Karpas-422 (cell line): ENCODE results near the gene AFF1. TPM values are rescaled to one million over a fixed set of nuclear protein-coding genes. Genes with fewer than 3 reads are reported as not detected.

Experiments
- DNase-seq: peaks from one replicate; pipeline ENCODE4 v3.0.0-alpha.2; 2015
- H2AFZ ChIP-seq: fragments of 200-600 bp; sonication (generic); 2 replicates; pipeline ENCODE4 v1.6.1; 2014; ENCODE audit warnings: antibody characterized with exemption, low read length, mixed read lengths
- H3K27ac ChIP-seq: fragments of 200-600 bp; sonication (generic); 2 replicates; pipeline ENCODE4 v1.5.1; 2014; ENCODE audit warnings: mild to moderate bottlenecking, low read length, moderate library complexity
- H3K27me3 ChIP-seq: fragments of 200-600 bp; sonication (generic); 2 replicates; pipeline ENCODE4 v1.6.1; 2014; ENCODE audit warnings: low read length, mixed read lengths
- H3K36me3 ChIP-seq: fragments of 200-600 bp; sonication (generic); 2 replicates; pipeline ENCODE4 v1.6.1; 2014; ENCODE audit warnings: low read length, mixed read lengths; ENCODE audit not compliant: insufficient read depth
- H3K4me1 ChIP-seq: fragments of 200-600 bp; sonication (generic); 2 replicates; pipeline ENCODE4 v1.6.1; 2014; ENCODE audit warnings: mild to moderate bottlenecking, low read length, mixed read lengths
- H3K4me2 ChIP-seq: fragments of 200-600 bp; sonication (generic); 2 replicates; pipeline ENCODE4 v1.6.1; 2014; ENCODE audit warnings: low read length, low read depth, mild to moderate bottlenecking; ENCODE audit not compliant: poor library complexity, severe bottlenecking
- H3K4me3 ChIP-seq: fragments of 200-600 bp; sonication (generic); 2 replicates; pipeline ENCODE4 v1.5.1; 2014; ENCODE audit warnings: mild to moderate bottlenecking, antibody characterized with exemption, low read length, mixed read lengths
- H3K79me2 ChIP-seq: fragments of 200-600 bp; sonication (generic); 2 replicates; pipeline ENCODE4 v1.6.1; 2014; ENCODE audit warnings: mild to moderate bottlenecking, low read length, mixed read lengths
- H3K9ac ChIP-seq: fragments of 200-600 bp; sonication (generic); 2 replicates; pipeline ENCODE4 v1.6.0; 2014; ENCODE audit warnings: low read length
- H3K9me2 ChIP-seq: fragments of 200-600 bp; sonication (generic), shearing (Covaris generic); replicated peaks from 2 replicates; pipeline ENCODE4 v1.6.0; 2014; ENCODE audit warnings: mild to moderate bottlenecking, low read length, moderate library complexity; ENCODE audit not compliant: insufficient read depth
- H3K9me3 ChIP-seq: fragments of 300-700, 200-600 bp; sonication (generic); 2 replicates; pipeline ENCODE4 v1.6.1; 2014; ENCODE audit warnings: low read length, mixed read lengths
- H4K20me1 ChIP-seq: fragments of 200-600 bp; sonication (generic); 2 replicates; pipeline ENCODE4 v1.6.1; 2014; ENCODE audit warnings: mild to moderate bottlenecking, antibody characterized with exemption, low read length, low read depth; ENCODE audit not compliant: insufficient read depth
- total RNA-seq: library from RNA; depleted of rRNA; stranded (reverse); fragments of >200 nt; shearing (Covaris generic); gene quantifications from 2 replicates; pipeline ENCODE4 v1.2.3, GENCODE V29; 2014; ENCODE audit warnings: low replicate concordance

Gene AFF1
- total RNA-seq, 1 experiment from 2014 or later = 6.6 TPM

DNA sequence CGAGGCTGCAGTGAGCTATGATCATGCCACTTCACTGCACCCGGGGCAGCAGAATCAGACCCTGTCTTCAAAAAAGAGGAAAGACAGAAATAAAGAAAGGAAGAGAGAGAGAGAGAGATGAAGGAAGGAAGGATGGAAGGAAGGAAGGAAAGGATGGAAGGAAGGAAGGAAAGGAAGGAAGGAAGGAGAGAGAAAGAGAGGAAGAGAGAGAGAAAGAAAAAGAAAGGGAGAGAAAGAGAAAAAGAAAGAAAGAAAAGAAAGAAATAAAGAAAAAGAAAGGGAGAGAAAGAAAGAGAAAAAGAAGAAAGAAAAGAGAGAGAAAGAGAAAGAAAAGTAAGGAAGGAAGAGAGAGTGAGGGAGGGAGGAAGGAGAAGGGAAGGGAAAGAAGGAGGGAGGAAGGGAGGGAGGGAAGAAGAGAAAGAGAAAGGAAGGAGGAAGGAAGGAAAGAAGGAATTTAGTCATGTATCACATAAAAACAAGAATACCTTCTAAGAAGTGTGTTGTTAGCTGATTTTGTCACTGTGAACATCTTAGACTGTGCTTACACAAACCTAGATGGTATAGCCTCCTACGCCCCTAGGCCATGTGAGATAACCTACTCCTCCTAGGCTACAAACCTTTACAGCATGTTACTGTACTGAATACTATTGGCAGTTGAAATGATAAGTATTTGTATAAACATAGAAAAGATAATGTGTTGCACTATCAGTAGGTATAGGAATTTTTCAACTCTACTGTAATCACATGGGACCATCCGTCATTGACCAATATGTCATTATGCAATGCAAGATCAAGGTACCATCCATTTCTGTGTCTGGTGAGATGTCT, 17.4 kb upstream of the AFF1 start:
- no peaks in the 10 kb centered on the region for H3K27me3 ChIP-seq

DNA sequence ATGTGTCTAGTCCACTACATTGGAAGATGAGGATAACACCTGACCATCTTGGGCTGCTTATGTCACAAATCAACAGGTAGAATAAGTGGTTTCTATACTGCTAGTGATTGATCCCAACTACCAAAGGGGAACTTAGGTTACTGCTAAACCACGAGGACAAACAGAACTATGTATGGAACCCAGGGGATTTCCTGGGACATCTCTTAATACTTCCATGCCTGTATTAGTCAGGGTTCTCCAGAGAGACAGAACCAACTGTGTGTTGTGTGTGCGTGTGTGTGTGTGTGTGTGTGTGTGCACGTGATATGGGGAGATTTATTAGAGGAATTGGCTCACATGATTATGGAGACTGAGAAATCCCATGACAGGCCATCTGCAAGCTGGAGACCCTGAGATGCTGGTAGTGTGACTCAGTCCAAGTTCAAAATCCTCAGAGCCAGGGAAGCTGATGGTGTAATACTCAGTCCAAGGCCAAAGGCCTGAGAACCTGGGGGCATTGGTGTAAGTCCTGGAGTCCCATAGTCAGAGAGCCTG, 16.2 kb upstream of the AFF1 start:
- H3K79me2 ChIP-seq = no peaks in the 10 kb centered on the region
- no peaks in the 10 kb centered on the region for H3K4me1 ChIP-seq
- H3K27ac ChIP-seq = no peak overlapping the region
- no peaks in the 10 kb centered on the region for H3K27me3 ChIP-seq
- H3K4me3 ChIP-seq = no peak overlapping the region
- no peak overlapping the region for H3K9ac ChIP-seq
- no peak for DNase-seq
- no peaks in the 10 kb centered on the region for H4K20me1 ChIP-seq
- no peak overlapping the region for H3K4me2 ChIP-seq
- no peaks in the 10 kb centered on the region for H3K9me3 ChIP-seq
- H3K9me2 ChIP-seq = 0 out of 2 replicates have a peak, but pooled peaks cover 4% of the 10 kb centered on the region
- H2AFZ ChIP-seq = no peak overlapping the region
- H3K36me3 ChIP-seq = no peaks in the 10 kb centered on the region

More for the DNA sequence above, 17.4 kb upstream of the AFF1 start:
- H3K9me2 ChIP-seq = 0 out of 2 replicates have a peak, but pooled peaks cover 4% of the 10 kb centered on the region
- H2AFZ ChIP-seq = no peak overlapping the region
- no peaks in the 10 kb centered on the region for H4K20me1 ChIP-seq
- H3K27ac ChIP-seq = no peak overlapping the region
- H3K36me3 ChIP-seq = no peaks in the 10 kb centered on the region
- H3K4me1 ChIP-seq = no peaks in the 10 kb centered on the region
- H3K4me2 ChIP-seq = no peak overlapping the region
- H3K9ac ChIP-seq = no peak overlapping the region
- H3K9me3 ChIP-seq = no peaks in the 10 kb centered on the region
- H3K79me2 ChIP-seq = no peaks in the 10 kb centered on the region
- DNase-seq = no peak
- H3K4me3 ChIP-seq = no peak overlapping the region

DNA sequence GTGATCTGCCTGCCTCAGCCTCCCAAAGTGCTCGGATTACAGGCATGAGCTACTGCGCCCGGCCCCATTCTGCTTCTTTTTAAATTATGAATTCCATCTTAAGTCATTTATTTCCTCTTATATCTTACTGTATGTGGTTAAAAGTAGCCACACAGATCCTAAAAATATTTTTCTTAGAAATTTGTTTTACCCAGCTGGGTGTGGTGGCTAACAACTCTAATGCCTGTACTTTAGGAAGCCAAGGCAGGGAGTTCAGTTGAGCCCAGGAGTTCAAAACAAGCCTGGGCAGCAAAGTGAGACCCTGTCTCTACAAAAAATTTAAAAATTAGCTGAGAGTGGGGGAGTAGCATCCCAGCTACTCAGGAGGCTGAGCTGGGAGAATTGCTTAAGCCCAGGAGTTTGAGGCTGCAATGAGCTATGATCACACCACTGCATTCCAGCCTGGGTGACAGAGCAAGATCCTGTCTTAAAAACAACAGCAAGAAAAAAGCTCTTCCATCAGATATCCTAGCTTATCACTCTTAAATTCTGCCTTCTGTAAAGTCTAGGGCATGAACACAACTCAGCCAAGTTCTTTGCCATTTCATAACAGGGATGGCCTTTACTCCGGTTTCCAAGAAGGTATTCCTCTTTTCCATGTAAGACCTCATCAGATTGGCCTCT, 15.1 kb upstream of the AFF1 start:
- no peaks in the 10 kb centered on the region for H3K4me1 ChIP-seq
- no peaks in the 10 kb centered on the region for H3K79me2 ChIP-seq
- H3K4me2 ChIP-seq = no peak overlapping the region
- no peak overlapping the region for H2AFZ ChIP-seq
- no peak overlapping the region for H3K9ac ChIP-seq
- H4K20me1 ChIP-seq = no peaks in the 10 kb centered on the region
- H3K36me3 ChIP-seq = no peaks in the 10 kb centered on the region
- no peak for DNase-seq
- no peaks in the 10 kb centered on the region for H3K9me3 ChIP-seq
- H3K4me3 ChIP-seq = no peak overlapping the region
- H3K27ac ChIP-seq = no peak overlapping the region
- H3K27me3 ChIP-seq = no peaks in the 10 kb centered on the region
- 0 out of 2 replicates have a peak, but pooled peaks cover 4% of the 10 kb centered on the region for H3K9me2 ChIP-seq

DNA sequence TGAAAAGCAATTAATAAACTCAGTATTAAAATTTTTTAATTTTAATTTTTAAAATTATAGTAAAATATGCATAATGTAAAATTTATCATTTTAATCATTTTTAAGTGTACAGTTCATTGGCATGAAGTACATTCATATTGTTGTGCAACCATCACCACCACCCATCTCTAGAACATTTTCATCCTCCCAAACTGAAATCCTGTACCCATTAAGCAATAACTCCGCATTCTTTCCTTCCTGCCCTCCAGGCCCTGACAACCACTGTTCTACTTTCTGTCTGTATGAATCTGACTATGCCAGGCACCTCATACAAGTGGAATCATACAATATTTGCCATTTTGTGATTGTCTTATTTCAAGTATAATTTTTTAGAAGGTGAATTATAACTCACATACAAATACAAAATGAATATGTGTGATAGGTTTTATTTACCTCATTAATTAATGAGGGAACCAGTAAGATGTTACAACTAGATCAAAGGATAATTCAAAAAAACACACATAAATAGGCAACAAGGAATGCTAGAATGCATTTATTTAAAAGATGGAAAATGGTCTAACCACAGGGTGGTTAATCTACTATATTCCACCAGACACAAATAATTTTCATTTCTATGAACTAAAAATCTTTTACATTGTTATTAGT, 13.1 kb upstream of the AFF1 start:
- Histone ChIP-seq H3K9ac (no peak overlapping the region), H3K4me3 (no peak overlapping the region), H2AFZ (no peak overlapping the region), H3K9me3 (no peaks in the 10 kb centered on the region), H3K27ac (no peak overlapping the region), H3K9me2 (no peaks in the 10 kb centered on the region), H3K79me2 (no peaks in the 10 kb centered on the region), H3K36me3 (no peaks in the 10 kb centered on the region), H3K27me3 (no peaks in the 10 kb centered on the region), H3K4me2 (no peak overlapping the region), H4K20me1 (no peaks in the 10 kb centered on the region), H3K4me1 (no peaks in the 10 kb centered on the region)
- DNase-seq = no peak

DNA sequence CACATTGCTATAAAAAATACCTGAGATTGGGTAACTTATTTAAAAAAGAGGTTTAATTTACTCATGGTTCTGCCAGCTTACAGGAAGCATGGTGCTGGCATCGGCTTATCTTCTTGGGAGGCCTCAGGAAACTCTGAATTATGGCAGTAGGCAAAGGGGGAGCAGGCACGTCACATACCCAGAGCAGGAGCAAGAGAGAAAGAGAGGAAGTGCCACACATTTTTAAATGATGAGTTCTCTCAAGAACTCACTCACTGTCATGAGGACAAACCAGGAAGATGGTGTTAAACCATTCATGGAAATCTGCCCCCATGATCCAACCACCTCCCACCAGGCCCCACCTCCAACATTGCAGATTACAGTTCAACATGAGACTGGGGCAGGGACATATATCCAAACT, 10.0 kb upstream of the AFF1 start:
- H3K4me3 ChIP-seq = no peak overlapping the region
- no peak overlapping the region for H2AFZ ChIP-seq
- H3K4me2 ChIP-seq = no peak overlapping the region
- H3K27me3 ChIP-seq = no peaks in the 10 kb centered on the region
- H4K20me1 ChIP-seq = no peaks in the 10 kb centered on the region
- H3K4me1 ChIP-seq = peaks cover 12% of the 10 kb centered on the region
- no peak overlapping the region for H3K9ac ChIP-seq
- no peak for DNase-seq
- H3K79me2 ChIP-seq = no peaks in the 10 kb centered on the region
- H3K9me2 ChIP-seq = no peaks in the 10 kb centered on the region
- H3K36me3 ChIP-seq = no peaks in the 10 kb centered on the region
- H3K9me3 ChIP-seq = no peaks in the 10 kb centered on the region
- no peak overlapping the region for H3K27ac ChIP-seq

DNA sequence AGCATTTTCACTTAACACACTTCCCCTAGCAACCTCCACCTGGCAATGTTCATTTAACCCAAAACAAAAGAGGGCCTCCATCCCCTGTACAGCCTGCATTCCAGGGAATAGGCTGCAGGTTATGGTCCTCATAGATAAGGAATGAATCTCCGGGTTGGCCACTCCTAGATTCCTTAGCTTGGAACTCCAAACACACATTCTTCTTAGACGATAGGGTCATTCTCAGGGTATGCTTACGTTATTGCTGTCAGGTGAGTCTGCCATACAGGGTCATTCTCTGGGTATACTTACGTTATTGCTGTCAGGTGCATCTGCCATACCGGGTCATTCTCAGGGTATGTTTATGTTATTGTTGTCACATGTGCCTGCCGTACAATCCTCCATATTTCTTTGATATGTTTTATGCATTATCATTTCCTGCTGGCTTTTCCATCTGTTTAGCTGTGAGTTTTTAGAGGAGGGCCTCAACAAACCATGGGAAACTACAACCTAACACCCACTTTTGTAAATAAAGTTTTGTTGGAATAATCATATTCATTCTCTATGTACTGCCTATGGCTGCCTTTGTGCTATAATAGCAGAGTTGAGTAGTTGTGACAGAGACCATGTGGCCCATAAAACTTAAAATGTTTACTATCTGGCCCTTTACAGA, 8.2 kb upstream of the AFF1 start:
- H3K27me3 ChIP-seq = no peaks in the 10 kb centered on the region
- H3K27ac ChIP-seq = no peak overlapping the region
- no peak for DNase-seq
- H3K4me1 ChIP-seq = peaks cover 27% of the 10 kb centered on the region
- no peak overlapping the region for H2AFZ ChIP-seq
- no peaks in the 10 kb centered on the region for H3K9me2 ChIP-seq
- H3K79me2 ChIP-seq = no peaks in the 10 kb centered on the region
- no peaks in the 10 kb centered on the region for H3K36me3 ChIP-seq
- H3K9me3 ChIP-seq = no peaks in the 10 kb centered on the region
- H3K4me2 ChIP-seq = no peak overlapping the region
- no peak overlapping the region for H3K4me3 ChIP-seq
- H4K20me1 ChIP-seq = no peaks in the 10 kb centered on the region
- H3K9ac ChIP-seq = no peak overlapping the region

DNA sequence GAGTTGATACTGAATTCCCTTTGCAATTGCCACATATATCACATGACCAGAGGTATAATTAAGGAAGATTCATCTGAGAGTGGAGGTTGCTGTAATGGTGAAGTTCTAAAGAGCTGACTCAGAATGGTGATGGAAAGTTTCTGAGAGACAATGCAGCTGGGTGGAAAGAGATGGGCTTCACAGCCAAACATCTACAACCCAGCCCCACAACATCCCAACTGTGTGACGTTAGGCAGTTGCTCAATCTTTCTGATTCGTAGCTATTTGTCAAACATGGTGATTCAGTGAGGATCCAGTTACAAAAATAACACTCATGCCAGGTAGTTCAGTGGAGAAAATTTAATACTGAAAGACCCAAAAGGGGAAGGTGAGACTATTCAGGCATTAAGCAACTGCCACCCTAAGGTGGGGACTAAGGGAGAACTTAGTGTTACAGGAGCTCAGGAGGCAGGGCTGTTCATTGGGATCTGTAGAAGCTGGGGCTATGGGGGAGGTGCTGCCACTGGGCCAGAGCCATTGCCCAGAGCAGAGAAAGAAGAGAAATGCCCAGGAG, 6.9 kb upstream of the AFF1 start:
- H3K4me1 ChIP-seq = peaks cover 33% of the 10 kb centered on the region
- H2AFZ ChIP-seq = no peak overlapping the region
- no peak overlapping the region for H3K4me3 ChIP-seq
- H3K27ac ChIP-seq = no peak overlapping the region
- H3K79me2 ChIP-seq = no peaks in the 10 kb centered on the region
- no peak overlapping the region for H3K9ac ChIP-seq
- H3K4me2 ChIP-seq = no peak overlapping the region
- H3K27me3 ChIP-seq = no peaks in the 10 kb centered on the region
- no peaks in the 10 kb centered on the region for H3K9me2 ChIP-seq
- no peak for DNase-seq
- H4K20me1 ChIP-seq = no peaks in the 10 kb centered on the region
- no peaks in the 10 kb centered on the region for H3K9me3 ChIP-seq
- H3K36me3 ChIP-seq = no peaks in the 10 kb centered on the region
